K562 (cell line): Measurements from ENCODE around the gene MALRD1. TPM values are rescaled to one million over a fixed set of nuclear protein-coding genes. Genes with fewer than 3 reads are reported as not detected.

Experiments
- ATAC-seq: fragments of 200-7000 bp; cut with Tn5 transposase; 3 replicates; pipeline ENCODE4 v1.9.1; 2020; ENCODE audit warnings: moderate library complexity
- BruUV-seq: library from RNA; stranded (reverse); fragments of 400-500 nt; replicated peaks from 2 replicates; lab custom pipeline; 2021; lab: Mats Ljungman, UMichigan
- CTCF ChIA-PET: fragments of 300-600 bp; formaldehyde crosslinking; extraction: SDS; loops from one replicate; lab custom pipeline; 2021; ENCODE audit warnings: low intra/inter-chr PET ratio; lab: Yijun Ruan, JAX
- POLR2A ChIA-PET: fragments of 300-600, 350-650 bp; sonication (Branson Sonifier 250); formaldehyde crosslinking; extraction: SDS; loops from one replicate; lab custom pipeline; 2021; ENCODE audit warnings: antibody characterized with exemption, inconsistent platforms; lab: Yijun Ruan, JAX
- DNase-seq, 4 experiments: peaks; one replicate each; pipeline versions ENCODE4 v3.0.0 to v3.0.0-alpha.2; 2011 to 2018; ENCODE audit warnings: low spot score in 3 of 4, mixed read lengths in 3 of 4; ENCODE audit errors: extremely low read depth in 1 of 4
- FAIRE-seq: peaks from 2 replicates; lab custom pipeline; 2011; peaks lifted over from hg19 to GRCh38; lab: Jason Lieb, UNC
- H2AFZ ChIP-seq: 2 replicates; pipeline ENCODE4 v1.6.0; 2011; ENCODE audit warnings: low read depth, low read length, control low read depth, inconsistent platforms
- H3K27ac ChIP-seq: fragments of 200-600 bp; 3 replicates; pipeline ENCODE4 v1.8.0; 2011; ENCODE audit warnings: low read depth, mild to moderate bottlenecking, control low read depth, inconsistent platforms, low read length, moderate library complexity, mixed read lengths; ENCODE audit errors: extremely low read depth
- H3K27me3 ChIP-seq, 2 experiments: fragments of 300-600 bp in 1 of 2; 2 replicates in 1 of 2; 3 replicates in 1 of 2; pipeline versions ENCODE4 v1.6.0 to v1.8.0; 2011; ENCODE audit warnings: inconsistent platforms in 2 of 2, low read length in 2 of 2, mild to moderate bottlenecking in 1 of 2, mixed read lengths in 1 of 2, moderate library complexity in 1 of 2; ENCODE audit not compliant: control insufficient read depth in 2 of 2, insufficient read depth in 2 of 2
- H3K36me3 ChIP-seq: fragments of 300-600 bp; 3 replicates; pipeline ENCODE4 v1.8.0; 2011; ENCODE audit warnings: mild to moderate bottlenecking, low read length, inconsistent platforms; ENCODE audit not compliant: control insufficient read depth, insufficient read depth
- H3K4me1 ChIP-seq, 2 experiments: fragments of 200-600 bp in 1 of 2; replicated peaks in 1 of 2; 2 replicates in 1 of 2; 3 replicates in 1 of 2; pipeline versions ENCODE4 v1.5.1 to v1.8.0; 2011; ENCODE audit warnings: inconsistent platforms in 2 of 2, low read length in 2 of 2, mild to moderate bottlenecking in 1 of 2, mixed read lengths in 1 of 2, moderate library complexity in 1 of 2; ENCODE audit not compliant: control insufficient read depth in 2 of 2, insufficient read depth in 2 of 2
- H3K4me2 ChIP-seq: 2 replicates; pipeline ENCODE4 v1.6.1; 2011; ENCODE audit warnings: low read length, control low read depth, inconsistent platforms, mixed read lengths; ENCODE audit not compliant: insufficient read depth
- H3K4me3 ChIP-seq: fragments of 200-600 bp; sonication (generic), shearing (Covaris generic); 2 replicates; pipeline ENCODE4 v1.5.1; 2016; ENCODE audit warnings: control low read depth, inconsistent platforms
- H3K79me2 ChIP-seq: fragments of 200-600 bp; 3 replicates; pipeline ENCODE4 v1.8.0; 2011; ENCODE audit warnings: low read length, inconsistent platforms; ENCODE audit not compliant: control insufficient read depth, insufficient read depth
- H3K9ac ChIP-seq, 2 experiments: 2 replicates each; pipeline versions ENCODE4 v1.6.0 to v1.6.1; 2011; ENCODE audit warnings: low read depth in 2 of 2, low read length in 2 of 2, control low read depth in 1 of 2, inconsistent platforms in 1 of 2, mild to moderate bottlenecking in 1 of 2, mixed read lengths in 1 of 2; ENCODE audit not compliant: insufficient read depth in 1 of 2
- H3K9me1 ChIP-seq: one replicate; pipeline ENCODE4 v1.6.0; 2011; ENCODE audit warnings: inconsistent platforms, mild to moderate bottlenecking, low read length, moderate library complexity; ENCODE audit not compliant: control insufficient read depth, insufficient read depth
- H3K9me3 ChIP-seq: replicated peaks from 2 replicates; pipeline ENCODE4 v1.5.1; 2011; ENCODE audit warnings: low read depth, low read length, inconsistent platforms; ENCODE audit not compliant: control insufficient read depth, insufficient read depth
- H4K20me1 ChIP-seq: replicated peaks from 2 replicates; pipeline ENCODE4 v1.6.1; 2011; ENCODE audit warnings: low read length, inconsistent platforms, mixed read lengths; ENCODE audit not compliant: control insufficient read depth, insufficient read depth
- BDP1 ChIP-seq: IDR thresholded peaks from 3 replicates; pipeline ENCODE4 v1.6.1; 2011; ENCODE audit not compliant: insufficient read length, insufficient read depth
- CHD1 ChIP-seq: fragments of 200-600 bp; sonication (generic); IDR thresholded peaks from one replicate; pipeline ENCODE4 v1.6.1; 2012; ENCODE audit warnings: mild to moderate bottlenecking, moderate library complexity, low read length, inconsistent platforms
- HBP1 ChIP-seq: fragments of 450-650 bp; formaldehyde crosslinking; IDR thresholded peaks from 2 replicates; pipeline ENCODE4 v1.4.0; 2022; ENCODE audit warnings: missing genetic modification characterization
- HES1 ChIP-seq: fragments of 450-650 bp; IDR thresholded peaks from 2 replicates; pipeline ENCODE4 v1.6.1; 2016; ENCODE audit warnings: low read depth, mild to moderate bottlenecking, moderate library complexity
- LCOR ChIP-seq: sonication (generic); formaldehyde crosslinking; IDR thresholded peaks from 2 replicates; pipeline ENCODE4 v1.8.0; 2022; ENCODE audit warnings: mild to moderate bottlenecking, missing genetic modification reagents
- NONO ChIP-seq, 2 experiments: fragments of 200-400 bp in 1 of 2; fragments of 450-650 bp in 1 of 2; formaldehyde crosslinking in 1 of 2; IDR thresholded peaks; 2 replicates each; pipeline ENCODE4 v1.6.1; 2017; ENCODE audit warnings: low read depth in 2 of 2, mild to moderate bottlenecking in 2 of 2, moderate library complexity in 2 of 2, low read length in 1 of 2
- SMAD1 ChIP-seq: fragments of 150-350 bp; IDR thresholded peaks from 2 replicates; pipeline ENCODE4 v1.6.1; 2014; ENCODE audit warnings: low read length, low read depth; ENCODE audit not compliant: partially characterized antibody
- TAF15 ChIP-seq: fragments of 200-400 bp; formaldehyde crosslinking; IDR thresholded peaks from 2 replicates; pipeline ENCODE4 v1.6.1; 2017; ENCODE audit warnings: mild to moderate bottlenecking, low read depth, low read length, moderate library complexity
- TCF15 ChIP-seq: fragments of 250-450 bp; sonication (Bioruptor Pico); IDR thresholded peaks from 2 replicates; pipeline ENCODE4 v1.8.0; 2022; ENCODE audit warnings: moderate library complexity, mild to moderate bottlenecking, inconsistent platforms
- TRIM28 ChIP-seq: fragments of 450-650 bp; IDR thresholded peaks from 2 replicates; pipeline ENCODE4 v1.6.1; 2017
- ZNF449 ChIP-seq: fragments of 250-450 bp; sonication (Bioruptor Pico); IDR thresholded peaks from 2 replicates; pipeline ENCODE4 v1.8.0; 2022; ENCODE audit warnings: moderate library complexity, mild to moderate bottlenecking, inconsistent platforms
- ZNF507 ChIP-seq: conservative IDR thresholded peaks from 2 replicates; pipeline ENCODE4 v1.6.1; 2017; ENCODE audit warnings: missing genetic modification characterization, missing compliant biosample characterization
- ZNF583 ChIP-seq: fragments of 250-450 bp; sonication (Bioruptor Pico); IDR thresholded peaks from 2 replicates; pipeline ENCODE4 v1.4.0; 2020
- ZNF830 ChIP-seq: fragments of 250-450 bp; sonication (Bioruptor Pico); IDR thresholded peaks from 2 replicates; pipeline ENCODE4 v1.5.0; 2021; ENCODE audit warnings: mild to moderate bottlenecking
- WGBS: fragments of 100-300 bp; shearing (Covaris generic); methylation state at CpG from one replicate; pipeline ENCODE4 v1.1.6; 2016; ENCODE audit warnings: low coverage, mixed read lengths; ENCODE audit not compliant: insufficient coverage; ENCODE audit errors: missing lambda C conversion rate; 5-methylcytosine and 5-hydroxymethylcytosine counted together
- in situ Hi-C: fragments of 300-500 bp; cut with MboI; formaldehyde crosslinking; loops from 4 replicates; pipeline ENCODE4 v1.15.0; 2018; ENCODE audit warnings: inconsistent platforms, mixed read lengths
- intact Hi-C: fragments of 100-400 bp; cut with micrococcal nuclease; formaldehyde crosslinking; loops from 2 replicates; pipeline ENCODE4 v1.14.2; 2022
- polyA plus RNA-seq, 8 experiments: library from polyadenylated mRNA; depleted of rRNA in 4 of 8; stranded (reverse) in 5 of 8; unstranded in 3 of 8; fragments of >200 nt; fragmentation: Nextera tagmentation in 2 of 8; fragmentation: Illumina TruSeq in 1 of 8; extraction: Ambion mirVana in 2 of 8; extraction: Trizol in 1 of 8; gene quantifications; 2 replicates each; pipeline versions ENCODE4 v1.2.1 to v1.2.3, GENCODE V29; 2011 to 2014; ENCODE audit warnings: inconsistent platforms in 1 of 8, missing spikeins in 1 of 8
- total RNA-seq, 7 experiments: library from RNA; depleted of rRNA in 6 of 7; stranded (reverse); fragments of >200 nt in 6 of 7; fragmentation: Illumina TruSeq in 2 of 7; extraction: Trizol in 2 of 7; gene quantifications; 2 replicates each; pipeline versions ENCODE4 v1.2.1 to v1.2.3, GENCODE V29; 2011 to 2021; ENCODE audit warnings: low replicate concordance in 1 of 7
- TF ChIP-seq, protein P1 (sequence below): sonication (generic); formaldehyde crosslinking; IDR thresholded peaks from 2 replicates; pipeline ENCODE4 v1.8.1; 2023; ENCODE audit warnings: mild to moderate bottlenecking, missing genetic modification reagents
- TF ChIP-seq, protein P2 (sequence below): fragments of 250-450 bp; sonication (Bioruptor Pico); IDR thresholded peaks from 2 replicates; pipeline ENCODE4 v1.8.0; 2021; ENCODE audit warnings: mild to moderate bottlenecking, moderate library complexity

The MALRD1 gene
- total and polyA plus RNA-seq, 9 of the 15 experiments (the other 6 are each of a cell fraction or from before 2014, with no cell fraction given), result not detected

GRCh38 chr10:19043431-19043830 lies 5.2 kb upstream of the MALRD1 start:
- in situ Hi-C loops, result no loop called here
- WGBS, result 0% methylated on average over 3 of the region's 3 CpGs
- TF ChIP-seq ZNF830 (CRISPR knock-in tag) (no peak), NONO (IDR thresholded peaks at IDR 0.05; ENCODE audit: low read depth in 2 of 2, low read length in 1 of 2) (no peak), SMAD1 (no peak), TAF15 (no peak), ZNF507 (tag) (no peak), ZNF449 (CRISPR knock-in tag) (no peak), HBP1 (CRISPR knock-in tag) (no peak), LCOR (CRISPR knock-in tag) (no peak), TRIM28 (no peak), BDP1 (no peak), ZNF583 (CRISPR knock-in tag) (no peak), CHD1 (no peak), TCF15 (no peak), HES1 (no peak)
- TF ChIP-seq, protein P1, sequence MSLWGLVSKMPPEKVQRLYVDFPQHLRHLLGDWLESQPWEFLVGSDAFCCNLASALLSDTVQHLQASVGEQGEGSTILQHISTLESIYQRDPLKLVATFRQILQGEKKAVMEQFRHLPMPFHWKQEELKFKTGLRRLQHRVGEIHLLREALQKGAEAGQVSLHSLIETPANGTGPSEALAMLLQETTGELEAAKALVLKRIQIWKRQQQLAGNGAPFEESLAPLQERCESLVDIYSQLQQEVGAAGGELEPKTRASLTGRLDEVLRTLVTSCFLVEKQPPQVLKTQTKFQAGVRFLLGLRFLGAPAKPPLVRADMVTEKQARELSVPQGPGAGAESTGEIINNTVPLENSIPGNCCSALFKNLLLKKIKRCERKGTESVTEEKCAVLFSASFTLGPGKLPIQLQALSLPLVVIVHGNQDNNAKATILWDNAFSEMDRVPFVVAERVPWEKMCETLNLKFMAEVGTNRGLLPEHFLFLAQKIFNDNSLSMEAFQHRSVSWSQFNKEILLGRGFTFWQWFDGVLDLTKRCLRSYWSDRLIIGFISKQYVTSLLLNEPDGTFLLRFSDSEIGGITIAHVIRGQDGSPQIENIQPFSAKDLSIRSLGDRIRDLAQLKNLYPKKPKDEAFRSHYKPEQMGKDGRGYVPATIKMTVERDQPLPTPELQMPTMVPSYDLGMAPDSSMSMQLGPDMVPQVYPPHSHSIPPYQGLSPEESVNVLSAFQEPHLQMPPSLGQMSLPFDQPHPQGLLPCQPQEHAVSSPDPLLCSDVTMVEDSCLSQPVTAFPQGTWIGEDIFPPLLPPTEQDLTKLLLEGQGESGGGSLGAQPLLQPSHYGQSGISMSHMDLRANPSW, result no peak
- TF ChIP-seq, protein P2, sequence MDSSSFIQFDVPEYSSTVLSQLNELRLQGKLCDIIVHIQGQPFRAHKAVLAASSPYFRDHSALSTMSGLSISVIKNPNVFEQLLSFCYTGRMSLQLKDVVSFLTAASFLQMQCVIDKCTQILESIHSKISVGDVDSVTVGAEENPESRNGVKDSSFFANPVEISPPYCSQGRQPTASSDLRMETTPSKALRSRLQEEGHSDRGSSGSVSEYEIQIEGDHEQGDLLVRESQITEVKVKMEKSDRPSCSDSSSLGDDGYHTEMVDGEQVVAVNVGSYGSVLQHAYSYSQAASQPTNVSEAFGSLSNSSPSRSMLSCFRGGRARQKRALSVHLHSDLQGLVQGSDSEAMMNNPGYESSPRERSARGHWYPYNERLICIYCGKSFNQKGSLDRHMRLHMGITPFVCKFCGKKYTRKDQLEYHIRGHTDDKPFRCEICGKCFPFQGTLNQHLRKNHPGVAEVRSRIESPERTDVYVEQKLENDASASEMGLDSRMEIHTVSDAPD (CRISPR knock-in tag), result no peak

More at GRCh38 chr10:19043431-19043830, 5.2 kb upstream of the MALRD1 start:
- H3K9me3 ChIP-seq, result no peaks in the 10 kb centered on the region; the same call in 1 of the 2 replicates
- no peaks in the 10 kb centered on the region for H3K79me2 ChIP-seq
- H3K27ac ChIP-seq, result no peak overlapping the region
- ChIA-PET POLR2A (no interaction called here), CTCF (no interaction called here)
- no peak for DNase-seq
- BruUV-seq, result no TSS peak
- no peak overlapping the region for H2AFZ ChIP-seq
- H3K27me3 ChIP-seq, result no peaks in the 10 kb centered on the region
- FAIRE-seq, result no peak
- H3K9ac ChIP-seq, result no peak overlapping the region
- intact Hi-C loops, result no loop called here
- H3K36me3 ChIP-seq, result no peaks in the 10 kb centered on the region
- H3K4me1 ChIP-seq, result no peaks in the 10 kb centered on the region
- H3K9me1 ChIP-seq, result no peaks in the 10 kb centered on the region
- no peak overlapping the region for H3K4me3 ChIP-seq
- no peak for ATAC-seq
- no peak overlapping the region for H3K4me2 ChIP-seq
- H4K20me1 ChIP-seq, result no peaks in the 10 kb centered on the region
